GM23248 (cell line): ENCODE results near the gene CPB1.

ENCODE experiments used
- EZH2 ChIP-seq: fragments of 200-600 bp; sonication (generic); IDR thresholded peaks from 2 replicates; pipeline ENCODE4 v1.6.1; 2018; ENCODE audit warnings: antibody characterized with exemption, mild to moderate bottlenecking; ENCODE audit not compliant: insufficient read depth, poor library complexity, severe bottlenecking
- EZH2phosphoT487 ChIP-seq: fragments of 200-600 bp; sonication (generic); IDR thresholded peaks from 2 replicates; pipeline ENCODE4 v1.6.1; 2018; ENCODE audit warnings: antibody characterized with exemption, moderate library complexity, mild to moderate bottlenecking, low read depth; ENCODE audit not compliant: insufficient read depth

- TF ChIP-seq EZH2 (no peak), EZH2phosphoT487 (no peak)
Measured at GRCh38 chr3:148778926-148779325, 48.7 kb upstream of the CPB1 start.
